ENCODE data around the gene KPNA3.

KPNA3 gene

GRCh38 chr13:49746111-49746510 lies 46.4 kb downstream of the KPNA3 start:
- no peak for ATAC-seq
- no peak for TF ChIP-seq ZFP30 (CRISPR knock-in tag; IDR thresholded peaks at IDR 0.05)
- TF ChIP-seq TOX (CRISPR knock-in tag; IDR thresholded peaks at IDR 0.05; ENCODE audit: borderline replicate concordance) = no peak
- TF ChIP-seq PPARA (CRISPR knock-in tag; IDR thresholded peaks at IDR 0.05; ENCODE audit: borderline replicate concordance) = no peak
- TF ChIP-seq CREB5 (CRISPR knock-in tag; IDR thresholded peaks at IDR 0.05; ENCODE audit: low read depth) = no peak
- no peak for TF ChIP-seq ZNF8 (CRISPR knock-in tag; IDR thresholded peaks at IDR 0.05)
- no peak for TF ChIP-seq GLIS3 (CRISPR knock-in tag; IDR thresholded peaks at IDR 0.05)
- no peak for TF ChIP-seq ZC3H10 (CRISPR knock-in tag; IDR thresholded peaks at IDR 0.05)
- TF ChIP-seq TSHZ2 (CRISPR knock-in tag; IDR thresholded peaks at IDR 0.05) = no peak
- TF ChIP-seq ESRRG (CRISPR knock-in tag; IDR thresholded peaks at IDR 0.05) = no peak
- TF ChIP-seq ARNTL (CRISPR knock-in tag; IDR thresholded peaks at IDR 0.05; ENCODE audit: borderline replicate concordance, low read depth) = no peak
- no peak for TF ChIP-seq CSRNP3 (CRISPR knock-in tag; IDR thresholded peaks at IDR 0.05)
- TF ChIP-seq ZFP3 (CRISPR knock-in tag; IDR thresholded peaks at IDR 0.05) = no peak
- no peak for TF ChIP-seq OSR1 (CRISPR knock-in tag; IDR thresholded peaks at IDR 0.05)
- no peak for TF ChIP-seq BACH2 (CRISPR knock-in tag; IDR thresholded peaks at IDR 0.05; ENCODE audit: borderline replicate concordance)
- no peak for TF ChIP-seq SNAI2 (CRISPR knock-in tag; IDR thresholded peaks at IDR 0.05)
- TF ChIP-seq ISL1 (CRISPR knock-in tag; IDR thresholded peaks at IDR 0.05) = no peak
- TF ChIP-seq PATZ1 (CRISPR knock-in tag; IDR thresholded peaks at IDR 0.05; ENCODE audit: borderline replicate concordance) = no peak
- TF ChIP-seq CSDC2 (CRISPR knock-in tag; IDR thresholded peaks at IDR 0.05) = no peak

- ATAC-seq = no peak
- TF ChIP-seq ZC3H10 (CRISPR knock-in tag; IDR thresholded peaks at IDR 0.05) (no peak), PPARA (CRISPR knock-in tag; IDR thresholded peaks at IDR 0.05; ENCODE audit: borderline replicate concordance) (no peak), SNAI2 (CRISPR knock-in tag; IDR thresholded peaks at IDR 0.05) (no peak), POU6F1 (CRISPR knock-in tag; IDR thresholded peaks at IDR 0.05; ENCODE audit: borderline replicate concordance, low read depth) (no peak), ZNF70 (CRISPR knock-in tag; IDR thresholded peaks at IDR 0.05) (no peak), ISL1 (CRISPR knock-in tag; IDR thresholded peaks at IDR 0.05) (no peak), TSHZ2 (CRISPR knock-in tag; IDR thresholded peaks at IDR 0.05) (no peak), ZFP3 (CRISPR knock-in tag; IDR thresholded peaks at IDR 0.05) (no peak), ZNF8 (CRISPR knock-in tag; IDR thresholded peaks at IDR 0.05) (no peak), RARB (CRISPR knock-in tag; IDR thresholded peaks at IDR 0.05) (no peak), OSR1 (CRISPR knock-in tag; IDR thresholded peaks at IDR 0.05) (no peak), PATZ1 (CRISPR knock-in tag; IDR thresholded peaks at IDR 0.05; ENCODE audit: borderline replicate concordance) (no peak), CSRNP3 (CRISPR knock-in tag; IDR thresholded peaks at IDR 0.05) (no peak)
These were observed 51.6 kb downstream of the KPNA3 start for GRCh38 chr13:49740870-49741269.

Data from SK-N-SH treated with all-trans-retinoic acid at 6 μM for 48 hours (cell line).